Activated T-cell treated with anti-CD3 and anti-CD28 coated beads, Interleukin-2, amount 50 U/mL, for 72 hours (primary cell): ENCODE measurements around the gene SYNE3. TPM values are rescaled to one million over a fixed set of nuclear protein-coding genes. Genes with fewer than 3 reads are reported as not detected.

Source experiments
- ATAC-seq, 2 donors: fragments of 150-1000 bp; cut with Tn5 transposase; replicated peaks in 1 of 2; 2 replicates each; pipeline ENCODE4 v1.10.0; 2021; ENCODE audit warnings: moderate library complexity in 2 of 2, mild to moderate bottlenecking in 1 of 2
- DNase-seq, 2 donors: peaks; one replicate each; pipeline ENCODE4 v3.0.0; 2021 to 2022; ENCODE audit warnings: mixed read lengths in 1 of 2
- H3K27ac Mint-ChIP-seq: one replicate; pipeline ENCODE4 v1.8.0; 2022; ENCODE audit warnings: mild to moderate bottlenecking, moderate library complexity, mixed read lengths
- H3K27me3 Mint-ChIP-seq: one replicate; pipeline ENCODE4 v1.8.0; 2022; ENCODE audit warnings: low read depth, mixed read lengths
- H3K36me3 Mint-ChIP-seq, 2 donors: one replicate each; pipeline ENCODE4 v1.8.0; 2022; ENCODE audit warnings: mixed read lengths in 2 of 2, mild to moderate bottlenecking in 1 of 2; ENCODE audit not compliant: insufficient read depth in 2 of 2
- H3K4me1 Mint-ChIP-seq: one replicate; pipeline ENCODE4 v1.8.0; 2022; ENCODE audit warnings: low read depth, mixed read lengths
- H3K4me3 Mint-ChIP-seq, 2 donors: one replicate each; pipeline ENCODE4 v1.8.0; 2022; ENCODE audit warnings: mild to moderate bottlenecking in 2 of 2, mixed read lengths in 2 of 2, moderate library complexity in 2 of 2
- H3K9me3 Mint-ChIP-seq, 2 donors: one replicate each; pipeline ENCODE4 v1.8.0; 2022; ENCODE audit warnings: mixed read lengths in 2 of 2
- total RNA-seq, 2 donors: library from RNA; stranded (reverse); gene quantifications; one replicate each; pipeline ENCODE4 v1.2.3, GENCODE V29; 2022

The SYNE3 gene
- total RNA-seq, 2 donors from 2014 or later, result 59.9 to 66.2 TPM

DNA sequence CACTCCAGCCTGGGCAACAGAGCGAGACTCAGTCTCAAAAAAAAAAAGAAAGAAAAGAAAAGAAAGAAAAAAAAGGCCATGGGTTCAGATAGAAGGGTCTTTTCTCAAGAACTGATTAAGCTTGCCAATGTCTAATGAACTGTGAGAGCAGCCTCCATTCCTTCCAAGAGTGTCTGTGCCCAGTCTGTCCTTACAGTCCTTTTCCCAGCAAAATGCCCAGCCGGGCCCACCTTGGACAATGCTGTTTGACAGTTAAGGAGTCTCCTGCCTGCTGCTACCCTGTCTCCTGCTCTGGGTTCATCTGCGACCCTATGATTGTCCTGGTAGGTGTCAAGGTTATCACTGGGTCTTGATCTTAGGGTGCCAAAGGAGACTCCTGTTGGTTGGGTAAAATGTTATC lies 21.4 kb downstream of the SYNE3 start:
- H3K4me3 Mint-ChIP-seq, result peak overlapping the region; percentile 41 to 56
- no peaks in the 10 kb centered on the region for H3K27me3 Mint-ChIP-seq
- DNase-seq, result no peak
- H3K36me3 Mint-ChIP-seq, result peaks cover 6 to 9% of the 10 kb centered on the region in 2 donors
- H3K27ac Mint-ChIP-seq, result peak overlapping the region; percentile 88
- peaks cover 0 to 6% of the 10 kb centered on the region in 2 donors for H3K9me3 Mint-ChIP-seq
- H3K4me1 Mint-ChIP-seq, result peaks cover 64% of the 10 kb centered on the region
- no peak for ATAC-seq

DNA sequence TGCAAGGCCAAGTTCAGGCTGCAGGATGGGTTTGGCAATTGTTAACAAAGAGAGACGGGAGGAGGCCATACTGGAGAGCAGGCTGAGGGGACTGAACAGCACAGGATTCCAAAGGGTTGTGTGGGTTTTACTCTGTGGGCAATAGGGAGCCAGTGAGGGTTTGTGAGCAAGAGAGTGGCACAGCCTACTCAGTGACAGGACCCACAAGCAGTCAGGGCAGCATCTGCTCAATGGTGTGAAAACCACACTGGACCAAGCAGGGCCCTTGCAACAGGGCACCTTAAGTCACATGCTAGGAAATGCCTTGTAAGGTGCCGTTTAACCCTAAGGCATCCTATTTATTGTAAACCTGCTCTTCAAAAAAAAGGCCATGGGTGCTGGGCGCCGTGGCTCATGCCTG lies 22.0 kb downstream of the SYNE3 start:
- ATAC-seq, result no peak
- no peak overlapping the region for H3K4me3 Mint-ChIP-seq
- H3K9me3 Mint-ChIP-seq, result peaks cover 0 to 6% of the 10 kb centered on the region in 2 donors
- peak overlapping the region; percentile 31 for H3K27ac Mint-ChIP-seq
- peaks cover 58% of the 10 kb centered on the region for H3K4me1 Mint-ChIP-seq
- no peak for DNase-seq
- no peaks in the 10 kb centered on the region for H3K27me3 Mint-ChIP-seq
- H3K36me3 Mint-ChIP-seq, result peaks cover 6 to 9% of the 10 kb centered on the region in 2 donors

DNA sequence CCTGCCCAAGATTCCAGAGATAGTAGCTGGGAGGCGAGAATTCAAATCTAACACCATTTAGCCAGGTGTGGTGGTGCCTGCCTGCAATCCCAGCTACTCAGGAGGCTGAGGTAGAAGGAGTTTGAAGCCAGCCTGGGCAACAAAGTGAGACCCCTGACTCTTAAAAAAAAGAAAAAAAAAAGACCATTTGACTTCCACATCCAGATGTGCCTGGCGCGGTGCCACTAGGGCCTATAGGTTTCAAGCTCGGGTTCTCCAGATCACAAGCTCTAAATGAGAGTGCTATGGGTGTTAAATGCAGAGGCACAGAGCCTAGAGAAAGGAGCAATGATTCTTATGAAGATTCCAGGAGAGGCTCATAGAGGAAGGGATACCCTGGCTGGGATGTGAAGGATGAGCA lies 22.5 kb downstream of the SYNE3 start:
- Mint-ChIP-seq H3K27ac (peak overlapping the region; percentile 31), H3K27me3 (no peaks in the 10 kb centered on the region), H3K36me3 (peaks cover 6 to 9% of the 10 kb centered on the region in 2 donors), H3K4me3 (no peak overlapping the region), H3K4me1 (peaks cover 53% of the 10 kb centered on the region), H3K9me3 (peaks cover 0 to 6% of the 10 kb centered on the region in 2 donors)
- ATAC-seq, result no peak
- DNase-seq, result no peak

DNA sequence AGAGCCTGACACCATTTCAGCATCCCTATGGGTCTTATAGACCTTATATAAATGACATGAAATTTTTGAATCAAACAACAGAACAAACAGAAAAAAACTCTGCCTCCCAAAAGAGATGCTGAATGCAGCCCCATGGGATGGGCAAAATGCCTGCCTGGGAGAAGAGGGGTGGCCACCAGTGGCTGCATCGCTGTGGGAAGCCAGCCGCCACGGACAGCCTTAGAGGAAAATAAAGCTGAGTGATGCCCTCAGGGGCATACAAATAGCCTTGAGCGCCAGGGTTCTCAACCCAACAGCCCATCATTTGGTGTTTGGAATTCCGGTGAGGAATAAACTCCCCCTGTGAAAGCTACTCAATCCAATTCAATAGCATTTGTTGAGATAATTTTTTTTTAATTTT lies 22.9 kb downstream of the SYNE3 start:
- Mint-ChIP-seq H3K4me1 (peaks cover 53% of the 10 kb centered on the region), H3K4me3 (no peak overlapping the region), H3K27ac (no peak overlapping the region), H3K9me3 (peaks cover 0 to 6% of the 10 kb centered on the region in 2 donors), H3K36me3 (peaks cover 6 to 9% of the 10 kb centered on the region in 2 donors), H3K27me3 (no peaks in the 10 kb centered on the region)
- DNase-seq, result no peak
- no peak for ATAC-seq

DNA sequence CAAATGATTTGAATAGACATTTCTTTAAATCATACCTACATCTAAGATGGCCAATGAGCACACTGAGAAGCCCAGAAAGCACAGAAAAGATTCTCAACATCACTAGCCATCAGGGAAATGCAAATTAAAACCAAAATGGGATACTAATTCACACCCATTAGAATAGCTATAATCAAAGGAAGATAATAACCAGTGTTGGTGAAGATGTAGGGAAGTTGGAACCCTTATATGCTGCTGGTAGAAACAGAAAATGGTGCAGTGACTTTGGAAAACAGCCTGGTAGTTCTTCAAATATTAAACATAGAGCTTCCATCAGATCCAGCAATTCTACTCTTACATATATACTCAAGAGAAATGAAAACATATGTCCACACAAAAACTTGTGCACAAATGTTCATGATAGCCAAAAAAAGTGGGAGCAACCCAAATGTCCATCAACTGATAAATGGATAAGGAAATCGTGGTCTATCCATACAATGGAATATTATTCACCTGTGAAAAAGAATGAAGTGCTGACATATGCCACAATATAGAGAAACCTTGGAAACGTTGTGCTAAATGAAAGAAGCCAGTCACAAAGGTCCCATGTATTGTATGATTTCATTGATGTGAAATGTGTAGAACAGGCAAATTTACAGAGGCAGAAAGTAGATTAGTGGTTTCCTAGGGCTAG lies 24.4 kb downstream of the SYNE3 start:
- H3K27ac Mint-ChIP-seq, result peak overlapping the region; percentile 46
- H3K9me3 Mint-ChIP-seq, result peaks cover 0 to 6% of the 10 kb centered on the region in 2 donors
- DNase-seq, result no peak
- peaks cover 6 to 9% of the 10 kb centered on the region in 2 donors for H3K36me3 Mint-ChIP-seq
- H3K4me1 Mint-ChIP-seq, result peaks cover 44% of the 10 kb centered on the region
- no peaks in the 10 kb centered on the region for H3K27me3 Mint-ChIP-seq
- ATAC-seq, result no peak
- no peak overlapping the region for H3K4me3 Mint-ChIP-seq

DNA sequence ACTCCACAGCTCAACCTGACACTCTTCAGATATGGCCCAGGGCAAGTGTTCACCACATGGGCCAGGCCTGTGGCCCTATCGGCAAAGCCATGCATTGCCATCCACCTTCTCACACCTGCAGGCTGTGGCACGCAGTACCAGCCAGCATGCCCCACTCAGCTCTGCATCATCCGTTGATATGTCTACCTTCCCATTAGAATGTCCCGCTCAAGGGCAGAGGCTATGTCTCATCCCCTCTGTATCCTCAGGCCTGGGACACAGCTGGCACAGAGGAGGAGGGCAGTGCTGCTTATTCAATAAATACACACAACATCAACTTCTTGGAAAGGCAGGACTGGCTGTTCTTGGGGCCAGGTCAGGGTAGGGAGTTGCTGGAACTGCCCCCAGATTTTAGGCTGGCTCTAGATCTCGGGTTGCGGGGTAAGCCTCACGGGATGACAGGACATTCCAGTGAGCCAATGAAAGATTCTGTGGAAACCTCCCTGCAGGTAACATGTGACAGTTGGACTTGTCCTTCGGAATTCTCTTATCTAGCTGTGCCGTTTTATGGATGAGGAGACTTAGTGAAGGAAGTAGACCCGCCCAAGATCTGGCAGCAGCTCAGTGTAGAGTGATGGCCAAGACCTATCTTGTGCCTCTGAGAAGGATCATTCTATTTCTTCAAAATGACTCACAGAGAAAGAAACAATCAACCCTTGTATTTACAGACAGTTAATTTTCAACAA lies 25.6 kb downstream of the SYNE3 start:
- Mint-ChIP-seq H3K9me3 (peaks cover 0 to 6% of the 10 kb centered on the region in 2 donors), H3K4me3 (no peak overlapping the region), H3K27ac (no peak overlapping the region), H3K4me1 (peaks cover 32% of the 10 kb centered on the region), H3K36me3 (peaks cover 6 to 9% of the 10 kb centered on the region in 2 donors), H3K27me3 (no peaks in the 10 kb centered on the region)
- ATAC-seq, result no peak
- DNase-seq, result no peak

DNA sequence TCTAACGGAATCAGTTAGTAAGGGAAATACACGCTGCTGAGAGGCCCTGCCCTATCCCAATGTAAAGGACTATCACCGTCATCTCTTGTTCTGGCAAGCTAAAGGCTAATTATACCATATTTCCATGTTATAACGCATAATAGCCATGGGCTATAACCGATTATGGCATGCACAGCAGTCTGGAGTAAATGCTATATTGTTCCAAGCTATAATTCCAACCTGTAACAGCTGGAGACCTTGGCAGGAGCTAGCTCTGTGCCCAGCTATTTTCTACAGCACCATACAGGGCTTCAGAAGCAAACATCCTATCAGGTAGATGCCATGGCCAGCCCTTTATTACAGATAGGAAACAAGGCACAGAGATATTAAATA lies 26.3 kb downstream of the SYNE3 start:
- ATAC-seq (no peak), DNase-seq (no peak)
- Mint-ChIP-seq H3K36me3 (peaks cover 6 to 9% of the 10 kb centered on the region in 2 donors), H3K9me3 (peaks cover 0 to 6% of the 10 kb centered on the region in 2 donors), H3K4me3 (no peak overlapping the region), H3K27me3 (no peaks in the 10 kb centered on the region), H3K4me1 (peaks cover 25% of the 10 kb centered on the region), H3K27ac (no peak overlapping the region)

DNA sequence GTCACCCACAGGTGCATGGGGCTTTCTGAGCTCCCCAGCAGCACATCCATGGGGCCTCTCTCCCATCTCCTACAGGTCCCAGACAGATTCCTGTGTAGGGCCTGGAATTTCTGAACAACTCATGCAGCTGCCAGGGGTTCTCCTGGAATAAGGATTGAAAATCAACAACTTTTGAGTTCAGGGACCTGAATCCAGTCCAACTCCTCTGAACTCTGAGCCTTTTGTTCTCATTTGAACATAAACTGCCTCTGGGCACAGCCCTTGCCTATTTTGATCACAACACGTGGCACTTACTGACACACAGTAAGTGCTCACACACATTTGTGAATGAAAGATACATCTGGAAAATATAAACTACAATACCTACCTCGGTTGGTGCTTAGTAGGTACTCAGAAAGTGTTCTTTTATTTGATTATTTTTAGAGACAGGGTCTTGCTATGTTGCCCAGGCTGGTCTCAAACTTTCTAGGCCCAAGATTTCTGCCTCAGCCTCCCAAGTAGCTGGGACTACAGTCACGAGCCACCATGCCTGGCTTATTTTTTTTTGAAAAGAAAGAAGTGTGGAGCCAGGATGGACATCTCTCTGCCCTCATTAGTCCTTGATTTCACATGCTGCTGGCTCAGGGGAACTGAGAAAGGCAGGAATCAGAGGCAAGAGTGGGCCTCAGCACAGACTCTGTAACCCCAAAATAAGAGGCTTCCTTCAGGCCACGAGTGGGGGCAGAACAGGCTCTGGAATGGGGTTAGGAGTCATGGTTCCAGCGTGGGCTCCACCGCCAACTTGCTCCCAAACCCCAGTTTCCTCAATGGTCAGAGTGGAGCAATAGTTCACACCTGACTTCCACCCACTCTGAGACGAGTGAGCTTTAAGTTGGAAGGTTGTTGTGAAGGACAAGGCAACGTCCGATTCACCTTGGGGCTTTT lies 27.0 kb downstream of the SYNE3 start:
- Mint-ChIP-seq H3K36me3 (peaks cover 6 to 7% of the 10 kb centered on the region in 2 donors), H3K27ac (no peak overlapping the region), H3K9me3 (peaks cover 0 to 6% of the 10 kb centered on the region in 2 donors), H3K27me3 (no peaks in the 10 kb centered on the region), H3K4me1 (peaks cover 21% of the 10 kb centered on the region), H3K4me3 (no peak overlapping the region)
- DNase-seq (no peak), ATAC-seq (no peak)

DNA sequence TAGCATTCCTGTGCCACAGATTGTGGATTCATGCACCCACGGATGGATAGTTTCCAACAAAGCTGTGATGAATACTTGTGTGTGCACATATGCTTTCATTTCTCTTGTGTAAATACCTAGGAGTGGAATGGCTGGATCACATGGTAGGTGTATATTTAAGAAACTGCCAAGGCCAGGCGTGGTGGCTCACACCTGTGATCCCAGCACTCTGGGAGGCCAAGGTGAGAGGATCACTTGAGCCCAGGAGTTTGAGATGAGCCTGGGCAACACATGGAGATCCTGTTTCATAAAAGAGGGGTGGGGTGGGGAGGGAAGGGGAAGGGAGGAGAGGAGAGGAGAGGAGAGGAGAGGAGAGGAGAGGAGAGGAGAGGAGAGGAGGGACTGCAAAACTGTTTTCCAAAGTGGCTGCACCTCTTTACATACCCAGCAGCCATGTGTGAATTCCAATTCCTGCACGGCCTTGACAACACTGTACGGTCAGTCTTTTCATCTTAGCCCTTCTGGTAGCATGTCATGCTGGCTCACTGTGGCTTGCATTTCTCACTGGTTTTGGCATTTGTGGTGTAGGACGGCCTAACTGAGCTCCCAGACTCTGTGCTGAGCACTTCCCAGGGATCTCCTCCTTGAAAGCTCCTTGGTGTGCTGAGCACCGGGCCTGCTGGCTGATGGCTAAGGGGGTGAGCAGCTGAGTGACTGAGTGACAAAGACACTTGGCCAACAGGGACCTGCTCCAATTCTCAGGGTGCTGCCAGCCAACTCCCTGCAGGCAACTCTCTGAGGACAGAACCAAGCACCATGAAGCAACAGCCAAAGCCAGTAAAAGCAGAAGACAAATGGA lies 27.9 kb downstream of the SYNE3 start:
- H3K36me3 Mint-ChIP-seq, result peaks cover 6 to 7% of the 10 kb centered on the region in 2 donors
- no peak for ATAC-seq
- H3K9me3 Mint-ChIP-seq, result peaks cover 0 to 6% of the 10 kb centered on the region in 2 donors
- DNase-seq, result no peak
- H3K4me1 Mint-ChIP-seq, result peaks cover 24% of the 10 kb centered on the region
- H3K27me3 Mint-ChIP-seq, result no peaks in the 10 kb centered on the region
- H3K4me3 Mint-ChIP-seq, result no peak overlapping the region
- H3K27ac Mint-ChIP-seq, result no peak overlapping the region

DNA sequence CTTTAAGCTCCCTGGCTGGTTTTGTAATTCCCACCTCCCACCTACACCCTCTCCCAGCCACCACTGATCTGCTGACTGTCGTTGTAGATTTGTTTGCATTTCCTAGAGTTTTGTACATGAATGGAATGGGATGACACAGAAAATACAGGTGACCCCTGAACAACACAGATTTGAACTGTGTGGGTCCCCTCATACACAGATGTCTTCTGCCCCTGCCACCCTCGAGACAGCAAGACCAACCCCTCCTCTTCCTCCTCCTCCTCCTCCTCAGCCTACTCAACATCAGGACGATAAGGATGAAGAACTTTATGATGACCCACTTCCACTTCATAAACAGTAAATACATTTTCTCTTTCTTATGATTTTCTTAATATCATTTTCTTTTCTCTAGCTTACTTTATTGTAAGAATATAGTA lies 28.8 kb downstream of the SYNE3 start:
- ATAC-seq (no peak), DNase-seq (no peak)
- no peak overlapping the region for H3K4me3 Mint-ChIP-seq
- peaks cover 6 to 7% of the 10 kb centered on the region in 2 donors for H3K36me3 Mint-ChIP-seq
- peaks cover 32% of the 10 kb centered on the region for H3K4me1 Mint-ChIP-seq
- peaks cover 0 to 6% of the 10 kb centered on the region in 2 donors for H3K9me3 Mint-ChIP-seq
- H3K27me3 Mint-ChIP-seq, result no peaks in the 10 kb centered on the region
- H3K27ac Mint-ChIP-seq, result no peak overlapping the region

DNA sequence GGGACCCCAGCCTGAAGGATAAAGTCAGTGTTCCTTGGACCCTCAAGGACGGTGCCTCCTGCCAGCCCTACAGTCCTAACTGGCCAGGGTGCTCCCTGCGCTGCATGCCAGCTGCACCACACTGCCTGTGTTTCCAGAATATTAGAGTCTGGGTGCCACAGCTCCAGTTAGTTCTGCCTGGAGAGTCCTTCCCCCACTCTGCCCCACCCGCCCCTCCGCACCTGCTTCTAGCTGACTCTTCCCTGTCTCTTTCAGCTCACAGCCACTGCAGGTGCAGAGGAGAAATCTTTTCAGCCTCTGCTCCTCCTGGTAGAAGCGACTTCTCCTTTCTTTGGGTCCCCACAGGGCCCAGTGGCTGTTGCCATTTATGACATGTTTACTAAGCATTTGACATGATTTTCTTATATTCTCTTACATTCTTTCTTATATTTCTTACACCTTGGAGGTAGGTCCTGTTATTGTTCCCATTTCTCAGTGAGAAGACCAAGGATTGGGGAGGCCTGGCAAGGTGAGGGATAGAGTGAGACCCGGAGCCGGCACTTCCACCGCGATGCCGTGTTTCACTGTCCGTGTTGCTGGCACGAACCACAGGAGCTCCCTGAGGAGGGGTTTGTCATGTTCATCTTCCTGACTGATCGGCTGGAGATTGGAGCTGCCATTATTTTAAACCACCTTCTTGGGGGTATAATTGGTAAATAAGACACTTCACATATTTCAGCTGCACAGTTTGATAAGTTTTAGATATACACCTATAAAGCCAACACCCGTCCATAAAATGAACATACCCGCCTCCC lies 29.4 kb downstream of the SYNE3 start:
- Mint-ChIP-seq H3K4me3 (no peak overlapping the region), H3K27ac (peak overlapping the region; percentile 70), H3K36me3 (peaks cover 3 to 7% of the 10 kb centered on the region in 2 donors), H3K27me3 (no peaks in the 10 kb centered on the region), H3K9me3 (peaks cover 0 to 2% of the 10 kb centered on the region in 2 donors), H3K4me1 (peaks cover 32% of the 10 kb centered on the region)
- ATAC-seq (no peak), DNase-seq (no peak)
